COR-L47 (cell line): Measurements from ENCODE around the gene SLBP.
"Not testable (repeated sequence)": the region's sequence is repeated elsewhere in the genome, so short reads cannot be mapped to it uniquely, and the experiment has no call there.

Experiments
- DNase-seq: peaks from one replicate; lab custom pipeline; 2025; lab: John Stamatoyannopoulos, UW

SLBP gene

DNA sequence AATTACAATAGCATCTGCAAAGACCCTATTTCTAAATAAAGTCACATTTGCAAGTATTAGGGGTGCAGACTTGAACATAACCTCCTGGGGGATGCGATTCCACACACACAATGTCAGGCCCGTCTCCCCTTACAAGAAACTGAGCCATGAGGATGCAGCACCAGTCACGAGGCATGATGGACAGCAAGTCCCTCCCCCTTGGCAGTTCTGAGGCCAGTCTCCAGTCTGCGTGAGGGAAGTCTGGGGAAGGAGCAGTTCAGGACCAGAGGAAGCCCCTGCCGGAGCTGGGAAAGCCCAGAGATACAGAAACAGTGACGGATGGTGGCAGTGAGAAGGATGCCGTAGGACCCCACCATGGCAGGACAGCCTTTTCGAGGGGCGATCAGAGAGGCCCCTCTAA lies 37.4 kb downstream of the SLBP start:
- DNase-seq: no peak

DNA sequence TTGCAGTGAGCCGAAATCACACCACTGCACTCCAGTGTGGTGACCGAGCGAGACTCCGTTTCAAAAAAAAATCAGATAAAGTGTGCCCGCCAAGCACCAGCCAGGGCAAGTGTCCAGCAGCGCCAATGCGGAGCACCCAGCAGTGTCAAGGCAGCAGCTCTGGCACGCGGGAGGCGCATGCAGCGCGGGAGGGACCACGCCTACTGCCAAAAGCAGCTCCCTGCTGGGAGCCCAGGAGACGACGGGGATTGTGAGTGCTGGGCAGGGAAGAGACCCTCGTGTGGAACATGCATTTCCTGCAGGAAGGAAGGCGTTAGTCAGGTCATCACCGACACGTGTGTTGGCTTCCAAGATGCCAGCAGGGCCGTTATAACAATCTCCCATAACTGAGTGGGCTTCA lies 38.4 kb downstream of the SLBP start:
- no peak for DNase-seq

DNA sequence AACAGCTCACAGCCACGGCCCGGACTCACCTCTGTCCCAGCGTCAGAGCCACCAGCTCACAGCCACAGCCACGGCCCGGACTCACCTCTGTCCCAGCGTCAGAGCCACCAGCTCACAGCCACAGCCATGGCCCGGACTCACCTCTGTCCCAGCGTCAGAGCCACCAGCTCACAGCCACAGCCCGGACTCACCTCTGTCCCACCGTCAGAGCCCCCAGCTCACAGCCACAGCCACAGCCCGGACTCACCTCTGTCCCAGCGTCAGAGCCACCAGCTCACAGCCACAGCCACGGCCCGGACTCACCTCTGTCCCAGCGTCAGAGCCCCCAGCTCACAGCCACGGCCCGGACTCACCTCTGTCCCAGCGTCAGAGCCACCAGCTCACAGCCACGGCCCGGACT lies 41.1 kb downstream of the SLBP start:
- DNase-seq: not testable (repeated sequence)

DNA sequence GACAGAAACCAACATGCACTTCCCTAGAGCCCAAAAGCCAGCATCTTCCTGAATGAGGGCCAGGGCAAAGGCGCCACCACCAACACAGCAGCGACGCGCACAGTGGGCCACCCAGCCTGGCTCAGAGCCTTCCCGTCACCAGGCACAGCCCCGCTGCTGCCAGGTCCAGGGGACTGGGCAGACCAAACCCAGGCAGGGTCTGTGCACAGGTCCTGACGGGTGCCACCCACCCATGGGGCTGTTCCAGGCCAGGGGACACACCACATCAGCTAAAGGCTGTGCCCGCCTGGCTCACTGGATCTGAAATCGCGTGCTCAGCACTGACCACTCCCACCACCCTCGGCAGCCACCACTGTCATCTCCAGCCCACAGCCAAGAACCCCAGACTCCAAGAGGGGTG lies 41.8 kb downstream of the SLBP start:
- DNase-seq: no peak

DNA sequence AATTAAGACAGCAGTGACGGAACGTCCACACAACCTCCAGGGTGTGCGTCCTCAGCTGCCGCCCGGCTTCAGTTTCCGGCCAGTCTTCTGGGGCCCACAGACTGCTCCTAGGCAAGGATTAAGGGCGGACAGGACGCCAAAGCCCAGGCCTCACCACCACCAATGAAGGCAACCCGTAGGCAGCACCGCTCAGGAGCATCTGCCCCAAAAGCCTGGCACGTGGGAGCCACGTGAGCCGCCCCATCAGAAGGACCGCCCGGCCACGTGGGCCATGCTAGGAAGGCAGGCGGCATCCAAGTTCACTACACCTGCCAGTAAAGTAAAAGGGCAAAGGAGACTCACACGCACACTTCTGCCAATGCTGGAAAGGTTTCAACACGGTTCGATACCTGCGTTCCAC lies 42.3 kb downstream of the SLBP start:
- no peak for DNase-seq

DNA sequence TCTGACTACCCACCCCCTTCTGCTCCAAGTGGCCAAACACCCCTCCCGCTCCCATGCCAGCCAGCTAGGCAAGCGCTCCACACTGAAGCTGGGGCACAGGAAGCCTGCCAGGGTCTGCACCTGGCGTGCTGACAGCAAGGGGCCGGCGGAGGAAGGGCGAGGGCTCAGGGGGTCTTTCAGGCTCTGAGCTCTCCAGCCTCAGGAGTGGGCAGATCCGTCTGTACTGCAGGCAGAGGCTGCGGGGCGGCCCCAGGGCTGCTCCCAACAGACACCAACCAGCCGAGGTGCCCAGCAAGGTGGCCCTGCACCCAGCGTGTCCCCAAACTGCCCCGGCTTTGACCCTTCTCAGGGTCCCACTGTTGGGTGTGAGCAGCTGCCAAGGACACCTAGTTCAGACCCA lies 42.8 kb downstream of the SLBP start:
- DNase-seq: no peak

DNA sequence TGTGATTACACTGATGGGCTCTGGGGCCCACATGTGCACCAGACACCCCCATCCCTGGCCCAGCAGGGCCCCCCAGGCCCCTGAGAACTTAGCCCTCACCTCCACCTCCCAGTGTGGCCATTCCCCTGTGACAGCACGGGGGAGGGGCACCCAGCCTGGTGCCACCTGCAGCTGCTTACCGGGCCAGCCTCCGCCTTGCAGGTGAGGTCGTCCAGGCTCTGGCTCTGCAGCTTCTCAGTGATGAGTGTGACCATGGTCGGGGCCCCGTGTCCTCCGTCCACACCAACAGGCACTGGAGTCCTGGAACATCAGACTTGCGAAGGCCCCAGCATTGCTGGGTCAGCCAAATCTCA lies 43.7 kb downstream of the SLBP start:
- no peak for DNase-seq

DNA sequence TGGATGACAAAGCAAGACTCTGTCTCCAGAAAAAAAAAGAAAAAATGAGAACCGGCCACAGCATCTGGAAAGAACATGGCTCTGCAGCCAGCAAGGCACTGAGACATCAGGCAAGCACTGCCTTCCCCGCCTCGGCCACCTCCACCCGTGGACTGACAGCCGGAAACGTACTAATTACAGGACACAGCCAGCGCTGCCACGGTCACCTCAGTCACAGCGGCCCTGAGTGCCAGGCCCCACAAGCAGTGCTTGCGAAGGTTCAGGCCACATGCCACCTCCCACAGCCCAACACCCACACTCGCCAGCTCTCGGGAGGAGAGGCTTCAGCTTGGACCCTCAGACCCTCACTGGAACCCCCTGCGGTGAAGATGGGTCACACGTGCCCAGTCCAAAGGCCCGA lies 44.8 kb downstream of the SLBP start:
- DNase-seq: no peak

DNA sequence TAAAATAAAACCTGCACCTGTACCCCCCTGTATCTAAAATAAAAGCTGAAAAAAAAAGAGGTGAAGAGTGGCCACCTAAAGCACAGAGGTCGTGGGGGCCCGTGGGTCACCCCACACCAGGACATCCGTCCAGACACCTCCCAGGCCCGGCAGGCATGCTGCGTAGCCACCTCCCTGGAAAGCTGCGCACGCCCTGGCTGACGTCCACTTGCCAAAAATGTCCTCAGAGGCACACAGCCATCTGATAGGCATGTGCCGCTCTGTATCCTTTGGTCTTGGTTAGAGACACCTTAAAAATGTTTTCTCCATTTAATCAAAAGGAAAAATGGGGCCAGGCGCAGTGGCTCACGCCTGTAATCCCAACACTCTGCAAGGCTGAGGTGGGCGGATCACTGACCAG lies 45.7 kb downstream of the SLBP start:
- no peak for DNase-seq

DNA sequence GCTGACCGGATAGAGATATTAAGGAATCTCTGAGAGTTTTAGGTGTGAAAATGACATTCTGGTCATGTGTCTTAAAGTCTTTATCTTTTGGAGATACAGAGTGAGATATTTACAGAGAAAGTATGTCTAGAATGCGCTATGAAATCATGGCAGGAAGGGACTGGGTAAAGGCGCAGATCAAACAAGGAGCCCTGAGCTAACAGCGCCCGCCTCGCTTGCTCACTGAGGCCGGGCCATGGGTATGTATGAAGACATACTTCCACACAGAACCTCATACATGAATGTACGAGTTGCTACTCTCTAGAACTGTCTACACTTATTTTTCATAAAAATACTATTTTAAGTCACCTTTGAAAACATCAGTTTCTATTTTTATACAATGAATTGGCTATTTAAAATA lies 48.0 kb downstream of the SLBP start:
- DNase-seq: no peak

DNA sequence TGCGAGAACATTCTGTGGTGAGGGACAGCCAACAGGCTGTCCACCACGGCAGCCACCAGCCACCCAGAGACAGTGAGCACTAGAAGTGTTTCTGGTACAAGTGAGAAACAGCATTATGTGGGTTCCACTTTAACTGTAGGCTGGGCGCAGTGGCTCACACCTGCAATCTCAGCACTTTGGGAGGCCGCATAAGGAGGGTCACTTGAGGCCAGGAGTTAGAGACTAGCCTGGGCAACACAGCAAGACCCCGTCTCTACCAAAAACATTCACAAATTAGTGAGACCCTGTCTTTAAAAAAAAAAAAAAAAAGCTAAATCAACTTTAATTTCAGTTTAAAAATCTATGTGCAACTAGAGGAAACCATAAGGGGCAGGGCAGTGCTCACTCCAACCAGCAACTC lies 48.6 kb downstream of the SLBP start:
- no peak for DNase-seq

DNA sequence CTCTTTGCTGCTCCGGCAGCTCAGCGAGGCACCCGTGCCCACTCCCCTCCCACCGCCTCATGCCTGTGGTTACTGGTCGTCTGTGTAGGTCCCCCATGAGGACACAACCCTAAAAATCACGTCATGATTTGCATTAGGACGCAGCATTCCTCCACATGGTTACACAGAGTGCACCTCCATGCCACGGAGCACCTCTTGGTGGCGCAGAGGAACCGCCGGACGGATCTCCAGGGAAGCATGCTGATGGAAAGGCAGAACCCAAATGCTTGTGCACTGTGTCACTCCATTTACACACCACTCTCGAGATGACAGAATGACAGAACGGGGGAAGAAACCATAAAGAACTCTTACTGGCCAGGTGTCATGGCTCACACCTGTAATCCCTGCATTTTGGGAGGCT lies 50.4 kb downstream of the SLBP start:
- DNase-seq: no peak

DNA sequence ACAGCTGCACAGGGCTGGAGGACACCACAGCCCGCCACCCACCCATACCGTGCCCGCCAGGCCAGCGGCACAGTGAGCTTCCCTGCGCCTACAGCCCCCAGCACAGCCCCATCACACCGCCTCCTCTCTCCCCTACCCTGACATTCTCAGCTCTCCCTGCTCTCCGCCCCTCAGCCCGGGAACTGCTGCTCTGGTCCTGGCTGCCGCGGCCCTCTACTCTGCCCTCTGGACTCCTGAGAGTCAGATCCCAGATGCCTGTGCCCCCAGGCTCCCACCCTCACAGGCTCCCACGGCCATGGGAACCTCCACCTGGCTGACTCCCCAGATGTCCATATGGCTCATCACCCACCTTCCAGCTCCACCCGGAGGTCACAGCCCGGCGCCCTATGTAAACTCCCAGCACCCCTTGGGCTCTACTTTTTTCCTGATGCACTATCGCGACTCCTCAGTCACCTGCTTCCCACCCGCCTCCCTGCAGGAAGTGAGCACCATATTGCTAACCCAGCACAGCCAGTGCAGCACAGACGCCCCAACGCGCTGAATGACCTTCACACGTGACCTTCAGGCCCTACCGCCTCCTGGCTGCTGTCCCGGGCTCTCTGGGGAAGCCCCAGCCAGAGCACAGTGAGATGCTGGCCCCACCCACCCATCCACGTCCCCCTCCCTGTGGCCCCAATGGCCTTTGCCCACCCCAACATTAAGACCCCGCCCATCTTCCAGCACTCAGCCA lies 51.0 kb downstream of the SLBP start:
- DNase-seq: no peak

DNA sequence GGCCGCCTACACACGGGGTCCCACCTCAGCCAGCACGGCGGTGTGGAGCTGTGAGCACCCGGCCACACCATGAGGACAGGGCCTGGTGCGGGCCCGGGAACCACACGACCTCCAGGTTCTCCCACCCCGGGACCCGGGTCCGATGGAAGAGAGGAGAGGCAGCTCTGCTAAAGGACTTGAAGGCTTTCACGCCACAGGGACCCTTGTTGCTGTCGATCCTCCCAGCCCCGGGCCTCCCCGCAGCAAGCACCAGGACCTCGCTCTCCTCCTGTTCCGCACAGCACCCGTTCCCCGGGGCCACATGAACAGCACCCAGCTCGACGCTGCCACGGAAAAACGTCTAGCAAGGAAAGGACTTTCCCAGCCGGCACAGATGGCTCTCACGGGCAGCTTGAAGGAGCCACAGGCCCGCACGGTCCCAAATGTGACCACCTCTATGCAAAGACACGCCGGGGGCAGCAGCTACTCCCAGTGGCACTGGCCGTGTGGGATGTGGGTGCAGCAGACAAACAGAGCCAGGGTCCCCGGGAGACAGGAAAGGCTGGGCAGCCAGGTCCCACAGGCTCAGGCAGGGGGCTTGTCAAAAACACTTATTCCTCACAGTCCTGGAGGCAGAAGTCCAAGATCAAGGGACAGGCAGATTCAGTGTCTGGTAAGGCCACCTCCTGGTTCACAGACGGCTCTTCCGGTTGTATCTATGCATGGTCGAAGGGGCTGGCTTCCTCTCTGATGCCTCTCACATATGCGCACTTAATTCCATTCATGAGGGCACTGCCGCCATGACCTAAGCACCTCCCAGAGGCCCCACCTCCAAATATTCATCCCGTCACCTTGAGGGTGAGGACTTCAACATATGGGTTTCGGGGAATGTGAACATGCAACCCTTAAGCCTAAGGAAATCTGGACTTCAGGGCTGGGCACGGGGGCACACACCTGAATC lies 52.7 kb downstream of the SLBP start:
- DNase-seq: no peak

DNA sequence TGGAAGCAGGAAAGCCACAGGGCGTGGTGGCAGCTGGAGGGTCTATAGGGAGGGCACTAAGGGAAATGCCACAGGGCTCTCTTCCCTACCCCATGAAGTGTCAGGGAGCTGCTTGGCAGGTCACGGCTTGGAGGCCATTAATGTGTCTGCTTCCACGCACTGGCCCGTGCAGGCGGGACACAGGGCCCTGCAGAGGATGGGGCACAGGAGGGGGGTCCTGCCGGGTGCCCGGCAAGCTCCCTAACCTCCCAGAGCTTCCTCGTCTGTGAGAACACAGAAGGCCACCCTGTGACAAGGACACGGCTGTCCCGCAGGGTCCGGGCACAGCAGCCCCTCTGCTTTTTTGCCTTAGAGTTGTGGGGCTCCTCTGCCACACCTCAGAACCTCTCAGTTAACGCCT lies 53.5 kb downstream of the SLBP start:
- no peak for DNase-seq

DNA sequence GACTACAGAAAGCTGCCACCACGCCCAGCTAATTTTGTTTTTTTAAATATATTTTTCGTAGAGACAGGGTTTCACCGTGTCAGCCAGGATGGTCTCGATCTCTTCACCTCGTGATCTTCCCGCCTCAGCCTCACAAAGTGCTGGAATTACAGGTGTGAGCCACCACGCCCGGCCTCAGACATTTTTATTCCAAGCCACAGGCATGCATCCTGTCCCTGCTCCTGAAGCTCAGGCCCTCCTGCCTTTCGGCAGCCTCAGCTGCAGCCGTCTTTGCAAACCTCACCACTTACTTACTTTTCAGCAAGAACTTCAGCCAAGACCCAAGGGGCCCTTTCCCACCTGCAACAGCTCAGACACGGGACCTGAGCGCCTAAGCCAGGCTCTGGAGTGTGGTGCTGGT lies 54.0 kb downstream of the SLBP start:
- no peak for DNase-seq

DNA sequence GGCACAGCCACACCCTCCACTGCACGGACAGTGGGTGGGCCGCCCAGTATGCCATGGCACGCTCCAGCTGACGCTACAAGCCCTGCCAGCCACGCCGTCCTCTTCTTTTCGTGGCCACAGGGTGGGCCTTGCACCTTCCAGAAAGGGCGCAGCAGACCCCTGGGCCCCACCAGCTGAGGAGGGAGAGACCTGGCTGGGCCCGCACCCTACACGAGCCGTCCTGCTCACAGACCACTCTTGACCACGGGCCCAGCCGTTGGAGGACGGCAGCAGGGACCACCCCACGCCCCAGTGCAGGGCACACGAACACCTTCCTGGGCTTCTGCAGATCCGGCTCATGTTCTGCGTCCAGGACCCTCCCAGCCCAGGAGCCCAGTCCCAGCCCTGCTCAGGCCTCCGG lies 55.1 kb downstream of the SLBP start:
- no peak for DNase-seq

DNA sequence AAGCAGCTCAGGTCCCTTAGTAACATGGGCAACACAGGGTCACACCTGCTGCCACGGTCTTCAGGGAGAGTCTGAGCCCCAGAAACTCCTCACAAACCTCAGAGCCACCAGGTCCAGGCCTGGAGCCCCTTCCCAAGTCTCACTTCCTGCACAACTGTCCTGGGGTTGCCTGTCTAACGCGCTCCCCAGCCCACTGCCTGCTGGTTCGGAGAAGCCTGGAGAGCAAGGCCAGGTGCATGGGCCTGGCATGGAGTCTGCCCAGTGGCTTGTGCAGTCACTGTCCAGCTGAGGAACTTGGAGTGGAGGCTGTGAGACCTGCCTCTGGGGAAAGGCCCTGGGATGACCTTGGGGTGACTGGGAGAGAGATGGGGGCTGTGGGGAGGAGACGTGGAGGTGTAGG lies 56.0 kb downstream of the SLBP start:
- DNase-seq: no peak

DNA sequence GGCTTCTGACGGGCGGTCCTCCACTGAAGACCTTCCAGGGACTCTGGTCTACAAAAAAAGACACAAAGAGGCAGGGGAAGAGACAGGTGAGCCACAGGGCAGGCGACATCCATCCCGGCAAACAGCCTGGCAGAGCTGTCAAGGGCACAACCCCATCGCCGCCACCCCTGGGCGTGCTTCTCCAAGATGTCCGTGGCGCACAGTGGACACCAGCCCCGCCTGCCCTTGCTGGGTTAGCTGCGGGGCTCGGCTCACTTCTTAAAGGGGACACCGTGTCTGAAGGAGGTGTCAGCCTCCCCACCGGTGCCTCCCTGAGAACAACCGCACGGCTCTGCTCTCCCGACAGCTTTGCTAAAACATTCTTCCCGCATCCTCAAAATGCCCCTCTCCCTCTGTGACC lies 56.4 kb downstream of the SLBP start:
- DNase-seq: no peak

DNA sequence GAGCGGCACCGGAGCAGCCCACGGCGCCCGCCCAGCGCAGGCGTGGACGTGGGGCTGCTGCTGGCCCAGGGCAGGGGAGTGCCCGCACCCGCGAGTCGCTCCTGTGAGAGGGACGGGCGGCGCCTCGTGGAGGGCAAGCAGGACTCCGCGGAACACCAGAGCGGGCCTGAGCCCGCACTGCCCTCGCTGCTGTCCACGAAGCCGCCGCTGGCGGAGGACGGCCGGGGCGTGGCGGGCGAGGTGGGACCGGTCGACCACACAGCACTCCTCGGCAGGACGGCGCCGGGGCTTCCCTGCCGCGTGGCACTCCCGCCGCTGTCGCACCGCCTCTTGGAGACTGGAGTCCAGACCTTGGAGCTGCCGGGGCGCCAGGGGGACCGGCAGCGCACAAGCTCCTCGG lies 57.0 kb downstream of the SLBP start:
- DNase-seq: no peak

DNA sequence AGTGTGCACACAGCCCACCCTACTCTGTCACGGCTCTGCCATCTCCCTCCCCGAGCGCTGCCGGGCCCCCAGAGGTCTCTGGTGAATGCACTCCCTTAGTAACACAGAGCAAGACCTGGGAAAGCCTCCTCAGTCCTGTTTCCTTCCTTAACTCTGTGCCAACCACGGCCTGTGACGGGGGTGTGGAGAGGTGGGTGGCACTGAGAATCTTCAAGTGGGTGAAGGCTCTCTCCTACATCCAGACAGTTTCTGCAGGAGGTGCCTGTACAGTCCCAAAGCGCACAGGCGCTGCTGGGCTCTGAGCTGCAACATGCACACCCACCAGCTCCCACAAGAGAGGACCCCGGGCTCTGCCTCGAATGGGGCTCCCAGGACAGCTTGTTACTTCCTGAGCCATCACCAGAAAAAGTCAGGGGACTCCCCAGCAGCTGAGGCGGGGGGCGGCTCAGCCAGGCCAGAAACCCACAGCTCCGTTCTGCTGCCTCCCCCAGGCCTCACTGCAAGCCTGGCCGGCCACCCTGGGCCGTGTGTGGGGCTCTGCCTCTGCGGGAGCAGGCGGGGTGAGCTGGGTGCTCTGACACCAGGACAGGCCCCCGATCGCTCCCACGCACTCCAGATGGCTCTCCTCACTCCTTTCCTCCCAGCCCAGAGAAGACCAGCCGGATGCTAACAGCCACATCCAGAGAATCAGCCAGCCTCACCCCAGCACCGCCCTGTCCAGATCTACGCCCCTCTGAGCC lies 57.7 kb downstream of the SLBP start:
- DNase-seq: no peak

DNA sequence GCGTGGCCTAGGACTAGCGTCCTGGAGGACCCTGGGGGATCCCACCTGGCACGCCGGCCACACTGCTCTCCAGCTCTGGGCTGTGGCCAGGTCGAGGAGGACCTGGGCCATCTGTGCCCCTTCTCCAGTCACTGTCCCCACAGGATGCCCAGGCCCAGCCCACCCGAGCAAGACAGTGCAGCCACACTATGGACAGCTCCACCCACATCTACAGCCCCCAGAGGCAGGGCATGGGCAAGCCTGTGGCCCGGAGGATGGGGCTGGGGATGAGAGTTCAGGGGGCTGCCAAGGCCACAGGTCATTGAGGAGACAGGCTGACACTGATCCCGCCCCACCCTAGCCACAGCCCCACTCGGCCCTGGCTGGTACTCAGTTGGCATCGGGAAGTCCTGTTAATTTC lies 58.3 kb downstream of the SLBP start:
- DNase-seq: no peak

DNA sequence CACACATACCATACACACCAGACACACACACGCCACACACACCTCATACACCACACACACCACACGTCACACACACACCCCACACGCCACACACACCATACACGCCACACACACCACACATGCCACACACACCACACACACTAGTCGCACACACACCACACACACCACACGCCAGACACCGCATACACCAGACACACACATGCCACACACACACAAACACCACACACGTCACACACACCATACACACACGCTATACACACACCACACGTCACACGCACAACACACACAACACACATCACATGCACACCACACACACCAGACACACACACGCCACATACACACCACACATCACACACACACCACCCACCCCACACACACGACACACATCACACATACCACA lies 60.0 kb downstream of the SLBP start:
- no peak for DNase-seq
